ENCODE measurements around the gene ABCA7. TPM values are rescaled to one million over a fixed set of nuclear protein-coding genes. Genes with fewer than 3 reads are reported as not detected.

ABCA7 gene
- total and polyA plus RNA-seq, 2 of the 8 experiments (the other 6 are each of a cell fraction or from before 2014, with no cell fraction given): 10.4 to 25.6 TPM

DNA sequence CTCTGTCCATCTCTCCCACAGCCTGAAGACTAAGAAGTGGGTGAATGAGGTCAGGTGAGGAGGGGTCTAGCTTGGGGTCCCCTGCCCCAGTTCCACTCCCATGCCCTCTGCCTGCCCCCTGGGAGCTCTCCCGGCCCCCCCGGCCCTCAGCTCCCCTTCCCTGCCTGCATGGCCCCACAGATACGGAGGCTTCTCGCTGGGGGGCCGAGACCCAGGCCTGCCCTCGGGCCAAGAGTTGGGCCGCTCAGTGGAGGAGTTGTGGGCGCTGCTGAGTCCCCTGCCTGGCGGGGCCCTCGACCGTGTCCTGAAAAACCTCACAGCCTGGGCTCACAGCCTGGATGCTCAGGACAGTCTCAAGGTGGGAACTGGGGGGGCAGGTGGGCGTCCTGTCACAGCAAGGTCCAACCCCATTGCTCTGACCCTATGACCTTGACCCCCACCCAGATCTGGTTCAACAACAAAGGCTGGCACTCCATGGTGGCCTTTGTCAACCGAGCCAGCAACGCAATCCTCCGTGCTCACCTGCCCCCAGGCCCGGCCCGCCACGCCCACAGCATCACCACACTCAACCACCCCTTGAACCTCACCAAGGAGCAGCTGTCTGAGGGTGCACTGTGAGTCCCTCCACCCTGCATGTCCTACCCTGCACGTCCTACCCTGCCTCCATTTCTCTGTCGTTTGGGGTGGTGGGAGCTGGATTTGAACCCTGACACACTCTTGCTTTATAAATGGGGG lies 16.1 kb downstream of the ABCA7 start:
- Histone ChIP-seq H3K18ac (ENCODE audit: extremely low read depth, low read length) (no peak overlapping the region), H3K14ac (ENCODE audit: insufficient read length) (no peak overlapping the region), H3K4me3 (ENCODE audit: extremely low read depth in 1 of 4, insufficient read depth in 2 of 4, low read depth in 3 of 4, low read length in 4 of 4) (no peak overlapping the region), H2AFZ (ENCODE audit: low read length) (no peak overlapping the region), H3K27me3 (replicated peaks in 1 of 4; ENCODE audit: control insufficient read depth in 3 of 4, extremely low read depth in 1 of 4, insufficient read depth in 3 of 4, low read length in 3 of 4) (no peaks in the 10 kb centered on the region; a peak in 1 of 7 replicates), H3K23ac (ENCODE audit: insufficient read length) (no peak overlapping the region), H4K8ac (ENCODE audit: extremely low read depth, insufficient read depth, low read length) (no peak overlapping the region), H2BK12ac (ENCODE audit: low read depth, low read length) (no peak overlapping the region), H4K91ac (replicated peaks; ENCODE audit: insufficient read length, low read length) (no peak overlapping the region), H3K36me3 (ENCODE audit: control insufficient read depth in 2 of 4, insufficient read depth in 4 of 4, low read length in 3 of 4) (peaks cover 0 to 49% (median 14%) of the 10 kb centered on the region in 4 experiments; a peak in 6 of 8 replicates), H2BK5ac (ENCODE audit: low read depth, low read length) (no peak overlapping the region), H3K9ac (replicated peaks in 1 of 4; ENCODE audit: extremely low read depth in 1 of 4, low read depth in 3 of 4, low read length in 3 of 4) (no peak overlapping the region), H3K23me2 (ENCODE audit: low read depth, low read length) (peaks cover 3% of the 10 kb centered on the region; the same call in 1 of the 2 replicates), H3K9me3 (ENCODE audit: insufficient read depth in 2 of 2, low read depth in 1 of 2, low read length in 1 of 2) (peaks cover 38 to 55% of the 10 kb centered on the region in 2 experiments), H3K4me1 (replicated peaks in 1 of 4; ENCODE audit: control insufficient read depth in 3 of 4, insufficient read depth in 4 of 4, low read length in 3 of 4) (no peaks in the 10 kb centered on the region), H2BK120ac (replicated peaks; ENCODE audit: low read depth, low read length) (no peak overlapping the region), H3K56ac (replicated peaks; ENCODE audit: insufficient read length, low read depth, low read length) (no peak overlapping the region), H3K79me2 (ENCODE audit: control insufficient read depth in 1 of 2, insufficient read depth in 2 of 2, low read length in 2 of 2) (no peaks in the 10 kb centered on the region), H3K4ac (replicated peaks; ENCODE audit: insufficient read length, low read depth, low read length) (no peak overlapping the region), H2BK20ac (ENCODE audit: low read length) (no peak overlapping the region), H2AK5ac (ENCODE audit: low read depth, low read length) (no peak overlapping the region), H4K20me1 (replicated peaks in 1 of 2; ENCODE audit: control insufficient read depth in 1 of 2, insufficient read depth in 2 of 2, low read length in 2 of 2) (peaks cover 0 to 2% of the 10 kb centered on the region in 2 experiments), H3K79me1 (ENCODE audit: low read depth, low read length) (no peaks in the 10 kb centered on the region), H3K4me2 (ENCODE audit: insufficient read depth in 1 of 2, low read depth in 2 of 2, low read length in 2 of 2) (no peak overlapping the region), H3K27ac (ENCODE audit: low read depth, low read length) (no peak overlapping the region), H4K5ac (ENCODE audit: insufficient read length, low read depth, low read length) (no peak overlapping the region), H2BK15ac (ENCODE audit: low read length) (no peak overlapping the region)
- DNase-seq (ENCODE audit: low read depth in 1 of 2, low spot score in 2 of 2): no peak
- FAIRE-seq: no peak
- ChIA-PET CTCF (ENCODE audit: partially characterized antibody) (interaction anchor here (0.9 to 2.4 kb wide), 5 partner anchors 9 to 192 kb away, joined by 3 to 10 read pairs (median 5); partner anchors contain the start of gene ARHGAP45), POLR2A (ENCODE audit: partially characterized antibody) (interaction anchor here (1.1 to 3.0 kb wide), 4 partner anchors 8 to 28 kb away, joined by 3 to 12 read pairs (median 4); partner anchors contain the start of gene ARHGAP45)
- WGBS, 2 experiments (ENCODE audit: extremely low coverage in 1 of 2, insufficient coverage in 1 of 2, insufficient read length in 1 of 2, insufficient replicate concordance in 2 of 2, low coverage in 1 of 2, low lambda C conversion rate in 2 of 2, missing lambda C conversion rate in 1 of 2): 92% methylated on average over 20 of the region's 20 CpGs; no CpG with 5 or more reads in 1 of the 2 experiments
- TF ChIP-seq ASH2L (IDR thresholded peaks at IDR 0.05; ENCODE audit: low read length): no peak
- no peak for TF ChIP-seq PHF8 (conservative IDR thresholded peaks at IDR 0.05; ENCODE audit: low read depth, low read length)
- TF ChIP-seq KDM1A (IDR thresholded peaks at IDR 0.05; ENCODE audit: borderline replicate concordance, low read length): no peak
- no peak for TF ChIP-seq SP1 (IDR thresholded peaks at IDR 0.05; ENCODE audit: low read depth, low read length)
- TF ChIP-seq, protein P1, sequence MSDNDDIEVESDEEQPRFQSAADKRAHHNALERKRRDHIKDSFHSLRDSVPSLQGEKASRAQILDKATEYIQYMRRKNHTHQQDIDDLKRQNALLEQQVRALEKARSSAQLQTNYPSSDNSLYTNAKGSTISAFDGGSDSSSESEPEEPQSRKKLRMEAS (IDR thresholded peaks at IDR 0.05): no peak
- TF ChIP-seq, protein P2, sequence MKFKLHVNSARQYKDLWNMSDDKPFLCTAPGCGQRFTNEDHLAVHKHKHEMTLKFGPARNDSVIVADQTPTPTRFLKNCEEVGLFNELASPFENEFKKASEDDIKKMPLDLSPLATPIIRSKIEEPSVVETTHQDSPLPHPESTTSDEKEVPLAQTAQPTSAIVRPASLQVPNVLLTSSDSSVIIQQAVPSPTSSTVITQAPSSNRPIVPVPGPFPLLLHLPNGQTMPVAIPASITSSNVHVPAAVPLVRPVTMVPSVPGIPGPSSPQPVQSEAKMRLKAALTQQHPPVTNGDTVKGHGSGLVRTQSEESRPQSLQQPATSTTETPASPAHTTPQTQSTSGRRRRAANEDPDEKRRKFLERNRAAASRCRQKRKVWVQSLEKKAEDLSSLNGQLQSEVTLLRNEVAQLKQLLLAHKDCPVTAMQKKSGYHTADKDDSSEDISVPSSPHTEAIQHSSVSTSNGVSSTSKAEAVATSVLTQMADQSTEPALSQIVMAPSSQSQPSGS (IDR thresholded peaks at IDR 0.05; ENCODE audit: low read length): no peak
- no peak for TF ChIP-seq NANOG (IDR thresholded peaks at IDR 0.05; ENCODE audit: insufficient read depth, low read depth, low read length, poor library complexity, severe bottlenecking)
- TF ChIP-seq, protein P3, sequence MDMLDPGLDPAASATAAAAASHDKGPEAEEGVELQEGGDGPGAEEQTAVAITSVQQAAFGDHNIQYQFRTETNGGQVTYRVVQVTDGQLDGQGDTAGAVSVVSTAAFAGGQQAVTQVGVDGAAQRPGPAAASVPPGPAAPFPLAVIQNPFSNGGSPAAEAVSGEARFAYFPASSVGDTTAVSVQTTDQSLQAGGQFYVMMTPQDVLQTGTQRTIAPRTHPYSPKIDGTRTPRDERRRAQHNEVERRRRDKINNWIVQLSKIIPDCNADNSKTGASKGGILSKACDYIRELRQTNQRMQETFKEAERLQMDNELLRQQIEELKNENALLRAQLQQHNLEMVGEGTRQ (IDR thresholded peaks at IDR 0.05; ENCODE audit: low read length): no peak
